ENCODE data around the gene HSPB6.

Gene HSPB6

GRCh38 chr19:35792888-35793287 lies 36.1 kb upstream of the HSPB6 start:
- H3K79me2 ChIP-seq (ENCODE audit: insufficient read depth, low read depth): no peaks in the 10 kb centered on the region
- no peak overlapping the region for H3K4me2 ChIP-seq
- H3K27me3 ChIP-seq (ENCODE audit: insufficient read depth, low read depth): peaks cover 4% of the 10 kb centered on the region
- H3K9ac ChIP-seq: no peak overlapping the region
- H3K4me3 ChIP-seq (IDR thresholded peaks at IDR 0.05; ENCODE audit: insufficient read depth, low read depth, low read length): no peak overlapping the region
- H3K27ac ChIP-seq: no peak overlapping the region
- H4K20me1 ChIP-seq (ENCODE audit: insufficient read depth): no peaks in the 10 kb centered on the region
- H3K4me1 ChIP-seq (ENCODE audit: low read depth, poor library complexity, severe bottlenecking): no peaks in the 10 kb centered on the region
- H2AFZ ChIP-seq (ENCODE audit: low read depth): no peak overlapping the region
- TF ChIP-seq CTCF (conservative IDR thresholded peaks at IDR 0.05; ENCODE audit: low read depth, low read length): no peak
- H3K36me3 ChIP-seq (ENCODE audit: insufficient read depth): no peaks in the 10 kb centered on the region

- Histone ChIP-seq H3K4me2 (no peak overlapping the region), H3K4me1 (ENCODE audit: low read depth, poor library complexity, severe bottlenecking) (no peaks in the 10 kb centered on the region), H3K27ac (no peak overlapping the region), H3K79me2 (ENCODE audit: insufficient read depth, low read depth) (no peaks in the 10 kb centered on the region), H3K36me3 (ENCODE audit: insufficient read depth) (no peaks in the 10 kb centered on the region), H3K27me3 (ENCODE audit: insufficient read depth, low read depth) (peaks cover 4% of the 10 kb centered on the region), H2AFZ (ENCODE audit: low read depth) (no peak overlapping the region), H3K4me3 (IDR thresholded peaks at IDR 0.05; ENCODE audit: insufficient read depth, low read depth, low read length) (no peak overlapping the region), H3K9ac (no peak overlapping the region), H4K20me1 (ENCODE audit: insufficient read depth) (no peaks in the 10 kb centered on the region)
- TF ChIP-seq CTCF (conservative IDR thresholded peaks at IDR 0.05; ENCODE audit: low read depth, low read length): no peak
Measured at GRCh38 chr19:35792312-35792711, 35.5 kb upstream of the HSPB6 start.

DNA sequence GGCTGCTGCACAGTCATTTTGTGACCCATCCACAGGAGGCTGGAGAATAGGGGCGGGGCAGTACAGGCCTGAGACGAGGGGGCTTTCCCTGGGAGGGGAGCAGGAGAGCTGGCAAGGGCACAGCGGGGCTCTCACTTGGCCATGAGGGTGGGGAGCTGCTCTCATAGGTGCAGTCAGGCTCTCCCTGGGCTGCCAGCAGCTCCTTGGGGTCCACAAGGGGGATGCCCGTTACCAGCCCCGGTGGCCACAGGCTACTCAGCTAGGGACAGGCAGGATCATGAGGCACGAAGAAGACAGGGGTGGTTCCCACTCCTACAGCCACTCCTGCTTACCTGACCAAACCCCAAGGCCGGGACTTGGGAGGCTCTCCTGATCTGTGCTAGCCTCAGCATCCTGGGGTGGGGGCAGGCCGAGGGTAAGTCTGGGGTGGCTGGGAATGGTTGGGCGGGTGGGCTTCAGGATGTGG lies 35.0 kb upstream of the HSPB6 start:
- no peaks in the 10 kb centered on the region for H3K36me3 ChIP-seq (ENCODE audit: insufficient read depth)
- no peaks in the 10 kb centered on the region for H4K20me1 ChIP-seq (ENCODE audit: insufficient read depth)
- H3K27me3 ChIP-seq (ENCODE audit: insufficient read depth, low read depth): peaks cover 4% of the 10 kb centered on the region
- no peaks in the 10 kb centered on the region for H3K79me2 ChIP-seq (ENCODE audit: insufficient read depth, low read depth)
- H3K4me1 ChIP-seq (ENCODE audit: low read depth, poor library complexity, severe bottlenecking): no peaks in the 10 kb centered on the region
- no peak for TF ChIP-seq CTCF (conservative IDR thresholded peaks at IDR 0.05; ENCODE audit: low read depth, low read length)
- H3K27ac ChIP-seq: no peak overlapping the region
- H3K4me3 ChIP-seq (IDR thresholded peaks at IDR 0.05; ENCODE audit: insufficient read depth, low read depth, low read length): no peak overlapping the region
- H3K9ac ChIP-seq: no peak overlapping the region
- no peak overlapping the region for H2AFZ ChIP-seq (ENCODE audit: low read depth)
- no peak overlapping the region for H3K4me2 ChIP-seq

GRCh38 chr19:35790981-35791813 lies 34.4 kb upstream of the HSPB6 start:
- Histone ChIP-seq H2AFZ (ENCODE audit: low read depth) (no peak overlapping the region), H3K4me3 (IDR thresholded peaks at IDR 0.05; ENCODE audit: insufficient read depth, low read depth, low read length) (no peak overlapping the region), H3K9ac (no peak overlapping the region), H3K27ac (no peak overlapping the region), H3K27me3 (ENCODE audit: insufficient read depth, low read depth) (peaks cover 4% of the 10 kb centered on the region; the same call in 1 of the 2 replicates), H3K4me2 (no peak overlapping the region), H3K36me3 (ENCODE audit: insufficient read depth) (no peaks in the 10 kb centered on the region), H3K79me2 (ENCODE audit: insufficient read depth, low read depth) (no peaks in the 10 kb centered on the region), H4K20me1 (ENCODE audit: insufficient read depth) (no peaks in the 10 kb centered on the region), H3K4me1 (ENCODE audit: low read depth, poor library complexity, severe bottlenecking) (no peaks in the 10 kb centered on the region)
- TF ChIP-seq CTCF (conservative IDR thresholded peaks at IDR 0.05; ENCODE audit: low read depth, low read length): no peak

All from KMS-11 (cell line).